ENCODE measurements around the gene CASS4. TPM values are rescaled to one million over a fixed set of nuclear protein-coding genes. Genes with fewer than 3 reads are reported as not detected.

The CASS4 gene
- total and polyA plus RNA-seq, 9 of the 15 experiments (the other 6 are each of a cell fraction or from before 2014, with no cell fraction given), result 8.1 to 53.8 (median 26.7) TPM

GRCh38 chr20:56468316-56469076, 56.4 kb downstream of the CASS4 start, which contains the start of gene RTF2 (continued):
- TF ChIP-seq CTCFL (IDR thresholded peaks at IDR 0.05; ENCODE audit: borderline replicate concordance, insufficient read depth, low read depth, low read length, poor library complexity, severe bottlenecking) (no peak), ZFX (CRISPR knock-in tag; IDR thresholded peaks at IDR 0.05) (peak; percentile 29; the same call in 1 of the 2 replicates), ZNF445 (CRISPR knock-in tag; IDR thresholded peaks at IDR 0.05; ENCODE audit: low read depth) (no peak), FOXJ3 (CRISPR knock-in tag; IDR thresholded peaks at IDR 0.05) (no peak), SIRT6 (IDR thresholded peaks at IDR 0.05; ENCODE audit: low read depth, low read length) (no peak), TOE1 (IDR thresholded peaks at IDR 0.05; ENCODE audit: borderline replicate concordance) (no peak), TOE1 (CRISPR knock-in tag; IDR thresholded peaks at IDR 0.05; ENCODE audit: borderline replicate concordance, low read depth) (no peak), NR2C2 (CRISPR knock-in tag; IDR thresholded peaks at IDR 0.05) (no peak; the same call in 1 of the 2 replicates), NR2C2 (tag; IDR thresholded peaks at IDR 0.05) (peak; percentile 77), RFX7 (CRISPR knock-in tag; IDR thresholded peaks at IDR 0.05) (no peak), FOXA3 (CRISPR knock-in tag; conservative IDR thresholded peaks at IDR 0.05 in 1 of 2, IDR thresholded peaks at IDR 0.05 in 1 of 2) (0 out of 4 replicates have a peak, but pooled peaks of 1 of the 2 experiments have one; percentile 24), PRDM10 (IDR thresholded peaks at IDR 0.05; ENCODE audit: partially characterized antibody) (no peak), POLR2A (conservative IDR thresholded peaks at IDR 0.05) (peak; percentile 86), HEY1 (CRISPR knock-in tag; IDR thresholded peaks at IDR 0.05; ENCODE audit: borderline replicate concordance) (no peak), RAD51 (IDR thresholded peaks at IDR 0.05; ENCODE audit: borderline replicate concordance, low read depth) (no peak), OTX1 (CRISPR knock-in tag; IDR thresholded peaks at IDR 0.05) (no peak), ZNF785 (CRISPR knock-in tag; IDR thresholded peaks at IDR 0.05) (no peak), MTA1 (IDR thresholded peaks at IDR 0.05; ENCODE audit: borderline replicate concordance) (peak; percentile 98), ZNF76 (CRISPR knock-in tag; IDR thresholded peaks at IDR 0.05; ENCODE audit: borderline replicate concordance) (no peak), GTF2E2 (tag; IDR thresholded peaks at IDR 0.05) (no peak), ZNF655 (CRISPR knock-in tag; IDR thresholded peaks at IDR 0.05) (no peak), CHCHD3 (CRISPR knock-in tag; IDR thresholded peaks at IDR 0.05) (no peak), BMI1 (IDR thresholded peaks at IDR 0.05; ENCODE audit: low read length) (peak; percentile 97)
